ENCODE measurements around the gene ENKD1. TPM values are rescaled to one million over a fixed set of nuclear protein-coding genes. Genes with fewer than 3 reads are reported as not detected.
A peak's percentile ranks its signal among the peaks of the same experiment; 100 is the strongest.

The ENKD1 gene
- total and polyA plus RNA-seq, 2 of the 13 experiments (the other 11 are each of a cell fraction or from before 2014, with no cell fraction given): 10.8 to 20.8 TPM

- peak; percentile 54; the same call in 1 of the 2 replicates for TF ChIP-seq ZBTB38 (CRISPR knock-in tag; IDR thresholded peaks at IDR 0.05)
- TF ChIP-seq ATAD3A (CRISPR knock-in tag; IDR thresholded peaks at IDR 0.05): no peak
- no peak for TF ChIP-seq ZNF800 (CRISPR knock-in tag; IDR thresholded peaks at IDR 0.05)
- no peak for TF ChIP-seq MEIS1 (CRISPR knock-in tag; IDR thresholded peaks at IDR 0.05; ENCODE audit: borderline replicate concordance)
- no peak for TF ChIP-seq ZNF343 (CRISPR knock-in tag; IDR thresholded peaks at IDR 0.05)
- TF ChIP-seq TEAD3 (CRISPR knock-in tag; optimal IDR thresholded peaks at IDR 0.05; ENCODE audit: borderline replicate concordance): peak; percentile 80
- no peak for TF ChIP-seq ZBTB8A (CRISPR knock-in tag; IDR thresholded peaks at IDR 0.05; ENCODE audit: borderline replicate concordance, low read depth)
- TF ChIP-seq ZFAT (CRISPR knock-in tag; conservative IDR thresholded peaks at IDR 0.05): no peak
- no peak for TF ChIP-seq ZNF546 (CRISPR knock-in tag; conservative IDR thresholded peaks at IDR 0.05)
- TF ChIP-seq ZNF468 (CRISPR knock-in tag; IDR thresholded peaks at IDR 0.05): peak; percentile 98
- TF ChIP-seq ZNF547 (CRISPR knock-in tag; IDR thresholded peaks at IDR 0.05): no peak
- no peak for TF ChIP-seq ZNF383 (CRISPR knock-in tag; IDR thresholded peaks at IDR 0.05; ENCODE audit: borderline replicate concordance)
- TF ChIP-seq PBX2 (CRISPR knock-in tag; IDR thresholded peaks at IDR 0.05): no peak
- TF ChIP-seq ZNF256 (CRISPR knock-in tag; conservative IDR thresholded peaks at IDR 0.05): no peak
- TF ChIP-seq TOE1 (CRISPR knock-in tag; IDR thresholded peaks at IDR 0.05): no peak
- TF ChIP-seq ZC3H13 (CRISPR knock-in tag; IDR thresholded peaks at IDR 0.05): no peak
- TF ChIP-seq ZSCAN21 (CRISPR knock-in tag; IDR thresholded peaks at IDR 0.05; ENCODE audit: borderline replicate concordance): no peak; the same call in 1 of the 2 replicates
- no peak for TF ChIP-seq NR2F6 (IDR thresholded peaks at IDR 0.05)
- no peak for TF ChIP-seq NR2F6 (CRISPR knock-in tag; IDR thresholded peaks at IDR 0.05)
- no peak for TF ChIP-seq CBFB (CRISPR knock-in tag; IDR thresholded peaks at IDR 0.05)
- TF ChIP-seq KDM6A (CRISPR knock-in tag; IDR thresholded peaks at IDR 0.05; ENCODE audit: low read depth): no peak
- 0 out of 2 replicates have a peak, but pooled peaks have one; percentile 34 for TF ChIP-seq SIN3B (IDR thresholded peaks at IDR 0.05; ENCODE audit: low read length)
- TF ChIP-seq NFKBIZ (CRISPR knock-in tag; IDR thresholded peaks at IDR 0.05): peak; percentile 17; the same call in 1 of the 2 replicates
- no peak for TF ChIP-seq ZNF780A (CRISPR knock-in tag; IDR thresholded peaks at IDR 0.05)
- no peak for TF ChIP-seq ZNF512 (CRISPR knock-in tag; IDR thresholded peaks at IDR 0.05)
- TF ChIP-seq ZBTB21 (CRISPR knock-in tag; IDR thresholded peaks at IDR 0.05): peak; percentile 95
- no peak for TF ChIP-seq ZNF589 (CRISPR knock-in tag; conservative IDR thresholded peaks at IDR 0.05)
- no peak; the same call in 1 of the 2 replicates for TF ChIP-seq BRF2 (CRISPR knock-in tag; IDR thresholded peaks at IDR 0.05)
- no peak for TF ChIP-seq CCAR2 (optimal IDR thresholded peaks at IDR 0.05; ENCODE audit: low read depth, low read length)
Measured at GRCh38 chr16:67660564-67661028, 6.0 kb downstream of the ENKD1 start, which contains the start of gene PARD6A (continued).

Data from HepG2 (cell line).